Activated CD4-positive, alpha-beta T cell treated with anti-CD3 and anti-CD28 coated beads, Interleukin-2, amount 50 U/mL, for 1 hour (primary cell): Measurements from ENCODE around the gene SMARCB1.

ENCODE experiments used
- DNase-seq: peaks from one replicate; pipeline ENCODE4 v3.0.0-alpha.2; 2020

Gene SMARCB1

GRCh38 chr22:23833017-23833751 lies 46.4 kb downstream of the SMARCB1 start:
- no peak for DNase-seq

- no peak for DNase-seq
These were observed 47.1 kb downstream of the SMARCB1 start for GRCh38 chr22:23833911-23834317.

- DNase-seq: no peak
These were observed 47.6 kb downstream of the SMARCB1 start for GRCh38 chr22:23834406-23834792.

- DNase-seq: no peak
These were observed 48.2 kb downstream of the SMARCB1 start for GRCh38 chr22:23834793-23835483.

- no peak for DNase-seq
These were observed 48.8 kb downstream of the SMARCB1 start for GRCh38 chr22:23835484-23836144.

GRCh38 chr22:23836281-23836680 lies 49.5 kb downstream of the SMARCB1 start:
- DNase-seq: no peak

GRCh38 chr22:23836692-23837495 lies 50.1 kb downstream of the SMARCB1 start:
- DNase-seq: no peak

GRCh38 chr22:23837496-23837859 lies 50.7 kb downstream of the SMARCB1 start:
- DNase-seq: no peak

- DNase-seq: no peak
These were observed 51.3 kb downstream of the SMARCB1 start for GRCh38 chr22:23837911-23838680.

GRCh38 chr22:23838681-23839468 lies 52.1 kb downstream of the SMARCB1 start, which contains the start of gene DERL3:
Gene DERL3 (minus strand): TSS chr22:23839006. CDS start chr22:23838987, 19 bp downstream.
- peak; percentile 91 for DNase-seq

- no peak for DNase-seq
These were observed 53.3 kb downstream of the SMARCB1 start for GRCh38 chr22:23840026-23840425.

- DNase-seq: no peak
These were observed 54.5 kb downstream of the SMARCB1 start for GRCh38 chr22:23841292-23841691.

- no peak for DNase-seq
These were observed 55.1 kb downstream of the SMARCB1 start for GRCh38 chr22:23841736-23842445.

- no peak for DNase-seq
These were observed 55.8 kb downstream of the SMARCB1 start for GRCh38 chr22:23842599-23842998.

GRCh38 chr22:23844739-23845202 lies 58.0 kb downstream of the SMARCB1 start:
- no peak for DNase-seq

GRCh38 chr22:23845265-23846080 lies 58.7 kb downstream of the SMARCB1 start:
- DNase-seq: no peak

GRCh38 chr22:23846081-23846469 lies 59.3 kb downstream of the SMARCB1 start:
- DNase-seq: no peak

- no peak for DNase-seq
These were observed 60.6 kb downstream of the SMARCB1 start for GRCh38 chr22:23847310-23847920.
